Keratinocyte (primary cell): ENCODE results near the gene KRT25. TPM values are rescaled to one million over a fixed set of nuclear protein-coding genes. Genes with fewer than 3 reads are reported as not detected.

Source experiments
- DNase-seq: peaks from one replicate; pipeline ENCODE4 v3.0.0-alpha.2; 2011; ENCODE audit warnings: low read depth, missing footprints, low spot score
- FAIRE-seq: peaks from 2 replicates; lab custom pipeline; 2011; peaks lifted over from hg19 to GRCh38; lab: Jason Lieb, UNC
- H2AFZ ChIP-seq: 2 replicates; pipeline ENCODE4 v1.6.0; 2012; ENCODE audit warnings: low read length, control low read depth, inconsistent platforms; ENCODE audit not compliant: control insufficient read depth
- H3K27ac ChIP-seq: 2 replicates; pipeline ENCODE4 v1.5.1; 2011; ENCODE audit warnings: low read length; ENCODE audit not compliant: control insufficient read depth, insufficient read depth
- H3K27me3 ChIP-seq: 3 replicates; pipeline ENCODE4 v1.6.0; 2011; ENCODE audit warnings: low read length; ENCODE audit not compliant: control insufficient read depth, insufficient read depth; ENCODE audit errors: extremely low read depth
- H3K36me3 ChIP-seq, 2 experiments: 2 replicates in 1 of 2; 3 replicates in 1 of 2; pipeline ENCODE4 v1.5.1; 2011; ENCODE audit warnings: low read length in 2 of 2, mild to moderate bottlenecking in 1 of 2; ENCODE audit not compliant: control insufficient read depth in 2 of 2, insufficient read depth in 2 of 2; ENCODE audit errors: extremely low read depth in 1 of 2
- H3K4me1 ChIP-seq: 3 replicates; pipeline ENCODE4 v1.5.1; 2011; ENCODE audit warnings: low read length; ENCODE audit not compliant: control insufficient read depth, insufficient read depth; ENCODE audit errors: extremely low read depth
- H3K4me2 ChIP-seq: 3 replicates; pipeline ENCODE4 v1.6.0; 2011; ENCODE audit warnings: low read depth, low read length; ENCODE audit not compliant: control insufficient read depth, insufficient read depth; ENCODE audit errors: extremely low read depth
- H3K4me3 ChIP-seq, 3 experiments: fragments of 200-600 bp in 1 of 3; sonication (generic) in 1 of 3; 2 replicates in 2 of 3; 3 replicates in 1 of 3; pipeline ENCODE4 v1.5.1; 2011 to 2016; ENCODE audit warnings: low read length in 3 of 3, mild to moderate bottlenecking in 3 of 3, control low read depth in 2 of 3, inconsistent platforms in 1 of 3, low read depth in 1 of 3, mixed read lengths in 1 of 3, mixed run types in 1 of 3, moderate library complexity in 1 of 3; ENCODE audit not compliant: control insufficient read depth in 2 of 3, insufficient read depth in 2 of 3; ENCODE audit errors: extremely low read depth in 1 of 3
- H3K79me2 ChIP-seq: 2 replicates; pipeline ENCODE4 v1.6.0; 2012; ENCODE audit warnings: low read length; ENCODE audit not compliant: control insufficient read depth, insufficient read depth
- H3K9ac ChIP-seq: 3 replicates; pipeline ENCODE4 v1.6.0; 2011; ENCODE audit warnings: low read length; ENCODE audit not compliant: control insufficient read depth, insufficient read depth; ENCODE audit errors: extremely low read depth
- H3K9me1 ChIP-seq: 3 replicates; pipeline ENCODE4 v1.6.0; 2011; ENCODE audit warnings: low read length; ENCODE audit not compliant: control insufficient read depth, insufficient read depth; ENCODE audit errors: extremely low read depth
- H3K9me3 ChIP-seq: 2 replicates; pipeline ENCODE4 v1.5.1; 2012; ENCODE audit warnings: low read depth, low read length; ENCODE audit not compliant: control insufficient read depth
- H4K20me1 ChIP-seq: 3 replicates; pipeline ENCODE4 v1.6.0; 2011; ENCODE audit warnings: low read length; ENCODE audit not compliant: control insufficient read depth, insufficient read depth; ENCODE audit errors: extremely low read depth
- CTCF ChIP-seq, 3 experiments: IDR thresholded peaks in 1 of 3; conservative IDR thresholded peaks in 1 of 3; optimal IDR thresholded peaks in 1 of 3; 2 replicates in 2 of 3; 3 replicates in 1 of 3; pipeline versions ENCODE3 to v1.5.1; 2011; ENCODE audit warnings: low read length in 3 of 3, mild to moderate bottlenecking in 3 of 3, moderate library complexity in 2 of 3, control low read depth in 1 of 3, inconsistent platforms in 1 of 3; ENCODE audit not compliant: insufficient read depth in 2 of 3; ENCODE audit errors: extremely low read depth in 1 of 3
- EZH2 ChIP-seq: IDR thresholded peaks from one replicate; pipeline ENCODE4 v1.6.1; 2012; ENCODE audit warnings: inconsistent platforms, mild to moderate bottlenecking, low read length, moderate library complexity
- dilution Hi-C: fragments of 300-500 bp; cut with MboI; formaldehyde crosslinking; loops from one replicate; pipeline ENCODE4 v1.7.0; 2020; ENCODE audit warnings: low sequenced_read_pairs; ENCODE audit not compliant: extremely low pct_ligation_motif_present
- polyA plus RNA-seq, 5 experiments: library from polyadenylated mRNA; depleted of rRNA in 3 of 5; stranded (reverse) in 3 of 5; stranded (forward) in 1 of 5; unstranded in 1 of 5; fragments of >200 nt; gene quantifications; 1 replicate in 1 of 5; 2 replicates in 3 of 5; 3 replicates in 1 of 5; pipeline versions ENCODE4 v1.2.1 to v1.2.3, GENCODE V29; 2011 to 2012; ENCODE audit warnings: missing spikeins in 2 of 5, low read depth in 1 of 5, low replicate concordance in 1 of 5

KRT25 gene
- polyA plus RNA-seq, 1 donor (not counting 4 experiments of a cell fraction or from before 2014, with no cell fraction given) = not detected

- Histone ChIP-seq H3K27ac (no peak overlapping the region), H3K9me3 (peaks cover 2% of the 10 kb centered on the region), H3K4me1 (no peaks in the 10 kb centered on the region), H3K36me3 (no peaks in the 10 kb centered on the region), H3K9ac (no peak overlapping the region), H4K20me1 (no peaks in the 10 kb centered on the region), H3K27me3 (no peaks in the 10 kb centered on the region), H2AFZ (no peak overlapping the region), H3K79me2 (no peaks in the 10 kb centered on the region), H3K4me2 (no peak overlapping the region), H3K9me1 (no peaks in the 10 kb centered on the region), H3K4me3 (no peak overlapping the region)
- dilution Hi-C loops = no loop called here
- no peak for FAIRE-seq
- TF ChIP-seq EZH2 (no peak), CTCF (optimal IDR thresholded peaks at IDR 0.05 in 1 of 3, IDR thresholded peaks at IDR 0.05 in 1 of 3, conservative IDR thresholded peaks at IDR 0.05 in 1 of 3; ENCODE audit: extremely low read depth in 1 of 3, insufficient read depth in 2 of 3, low read length in 3 of 3) (no peak)
- no peak for DNase-seq
Measured at GRCh38 chr17:40760105-40761016, 5.2 kb upstream of the KRT25 start.

- H3K36me3 ChIP-seq = no peaks in the 10 kb centered on the region
- TF ChIP-seq CTCF (optimal IDR thresholded peaks at IDR 0.05 in 1 of 3, IDR thresholded peaks at IDR 0.05 in 1 of 3, conservative IDR thresholded peaks at IDR 0.05 in 1 of 3; ENCODE audit: extremely low read depth in 1 of 3, insufficient read depth in 2 of 3, low read length in 3 of 3) (no peak), EZH2 (no peak)
- H2AFZ ChIP-seq = no peak overlapping the region
- no peaks in the 10 kb centered on the region for H3K27me3 ChIP-seq
- H3K79me2 ChIP-seq = no peaks in the 10 kb centered on the region
- no peaks in the 10 kb centered on the region for H3K4me1 ChIP-seq
- DNase-seq (no peak), FAIRE-seq (no peak)
- H3K9me3 ChIP-seq = no peaks in the 10 kb centered on the region
- H3K9me1 ChIP-seq = no peaks in the 10 kb centered on the region
- no peak overlapping the region for H3K4me3 ChIP-seq
- H4K20me1 ChIP-seq = no peaks in the 10 kb centered on the region
- H3K9ac ChIP-seq = no peak overlapping the region
- no peak overlapping the region for H3K4me2 ChIP-seq
- no peak overlapping the region for H3K27ac ChIP-seq
- dilution Hi-C loops = no loop called here
Measured at GRCh38 chr17:40753804-40754203, 1.3 kb downstream of the KRT25 start.
